VCaP (cell line): ENCODE results near the gene PRSS12.

Source experiments
- H3K27ac ChIP-seq: fragments of 450-650 bp; 2 replicates; pipeline ENCODE4 v1.5.1; 2017
- TF ChIP-seq, protein P1 (sequence below): fragments of 450-650 bp; conservative IDR thresholded peaks from 2 replicates; pipeline ENCODE4 v1.5.1; 2017; ENCODE audit warnings: mild to moderate bottlenecking, moderate library complexity

Gene PRSS12

DNA sequence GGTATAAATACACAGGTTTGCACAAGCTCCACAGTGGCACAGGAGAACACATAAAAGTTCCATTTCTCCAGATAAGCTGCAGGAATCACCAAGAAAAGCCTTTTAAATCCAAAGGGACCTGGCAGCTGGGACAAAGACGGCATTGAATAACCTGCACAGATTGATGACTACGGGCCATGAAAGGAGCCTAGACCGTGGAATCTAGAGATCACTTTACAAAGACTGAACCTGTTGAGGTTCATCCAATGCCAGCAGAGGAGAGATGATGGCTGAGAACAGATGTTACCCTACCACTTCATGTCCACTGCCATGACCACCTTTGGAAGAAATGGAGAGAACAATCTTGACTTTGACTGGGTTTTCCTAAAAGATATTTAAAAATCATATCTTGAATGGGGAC is 88.7 kb downstream of the PRSS12 start:
- H3K27ac ChIP-seq, result no peak overlapping the region
- TF ChIP-seq, protein P1, sequence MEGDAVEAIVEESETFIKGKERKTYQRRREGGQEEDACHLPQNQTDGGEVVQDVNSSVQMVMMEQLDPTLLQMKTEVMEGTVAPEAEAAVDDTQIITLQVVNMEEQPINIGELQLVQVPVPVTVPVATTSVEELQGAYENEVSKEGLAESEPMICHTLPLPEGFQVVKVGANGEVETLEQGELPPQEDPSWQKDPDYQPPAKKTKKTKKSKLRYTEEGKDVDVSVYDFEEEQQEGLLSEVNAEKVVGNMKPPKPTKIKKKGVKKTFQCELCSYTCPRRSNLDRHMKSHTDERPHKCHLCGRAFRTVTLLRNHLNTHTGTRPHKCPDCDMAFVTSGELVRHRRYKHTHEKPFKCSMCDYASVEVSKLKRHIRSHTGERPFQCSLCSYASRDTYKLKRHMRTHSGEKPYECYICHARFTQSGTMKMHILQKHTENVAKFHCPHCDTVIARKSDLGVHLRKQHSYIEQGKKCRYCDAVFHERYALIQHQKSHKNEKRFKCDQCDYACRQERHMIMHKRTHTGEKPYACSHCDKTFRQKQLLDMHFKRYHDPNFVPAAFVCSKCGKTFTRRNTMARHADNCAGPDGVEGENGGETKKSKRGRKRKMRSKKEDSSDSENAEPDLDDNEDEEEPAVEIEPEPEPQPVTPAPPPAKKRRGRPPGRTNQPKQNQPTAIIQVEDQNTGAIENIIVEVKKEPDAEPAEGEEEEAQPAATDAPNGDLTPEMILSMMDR, result no peak

GRCh38 chr4:118260309-118260708 is 92.5 kb downstream of the PRSS12 start:
- H3K27ac ChIP-seq, result no peak overlapping the region
- TF ChIP-seq, protein P1, result no peak

DNA sequence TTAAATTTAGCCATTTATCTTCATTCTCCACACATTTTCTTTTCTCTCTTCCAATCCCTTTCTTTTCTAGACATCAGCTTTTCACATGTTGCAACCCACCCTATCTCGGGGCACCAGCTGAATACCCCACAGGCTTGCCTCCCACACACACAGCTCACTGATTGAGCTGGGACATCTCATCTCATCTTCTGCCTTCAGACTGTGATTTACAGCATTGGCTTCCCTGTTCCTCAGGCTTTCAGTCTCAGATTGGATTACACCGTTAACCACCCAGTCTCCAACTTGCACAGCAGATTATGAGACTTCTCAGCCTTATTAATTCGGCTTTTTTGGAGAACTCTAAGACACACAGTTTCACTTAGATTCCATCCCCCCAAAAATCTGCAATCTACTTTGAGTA is 93.7 kb downstream of the PRSS12 start:
- no peak overlapping the region for H3K27ac ChIP-seq
- TF ChIP-seq, protein P1, result no peak

GRCh38 chr4:118254368-118254767 is 98.4 kb downstream of the PRSS12 start:
- no peak overlapping the region for H3K27ac ChIP-seq
- TF ChIP-seq, protein P1, result no peak

DNA sequence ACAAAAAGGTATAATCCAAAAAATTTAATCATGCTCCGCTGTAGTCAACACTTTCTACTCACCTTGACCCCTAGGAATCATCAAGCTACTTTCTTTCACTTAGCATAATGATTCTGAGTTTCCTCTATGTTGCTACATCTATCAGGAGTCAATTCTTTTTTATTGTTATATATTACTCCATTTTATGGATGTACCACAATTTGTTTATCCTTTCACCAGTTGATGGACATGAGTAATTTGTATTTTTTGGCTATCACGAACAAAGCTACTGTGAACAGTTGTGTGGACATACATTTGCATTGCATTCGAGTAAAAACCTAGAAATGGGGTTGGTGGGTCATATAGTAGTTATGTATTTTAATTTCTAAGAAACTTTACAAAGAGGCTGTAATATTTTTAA is 102.9 kb downstream of the PRSS12 start:
- TF ChIP-seq, protein P1, result no peak
- H3K27ac ChIP-seq, result no peak overlapping the region

GRCh38 chr4:118237531-118237930 is 115.3 kb downstream of the PRSS12 start:
- TF ChIP-seq, protein P1, result no peak
- H3K27ac ChIP-seq, result no peak overlapping the region

DNA sequence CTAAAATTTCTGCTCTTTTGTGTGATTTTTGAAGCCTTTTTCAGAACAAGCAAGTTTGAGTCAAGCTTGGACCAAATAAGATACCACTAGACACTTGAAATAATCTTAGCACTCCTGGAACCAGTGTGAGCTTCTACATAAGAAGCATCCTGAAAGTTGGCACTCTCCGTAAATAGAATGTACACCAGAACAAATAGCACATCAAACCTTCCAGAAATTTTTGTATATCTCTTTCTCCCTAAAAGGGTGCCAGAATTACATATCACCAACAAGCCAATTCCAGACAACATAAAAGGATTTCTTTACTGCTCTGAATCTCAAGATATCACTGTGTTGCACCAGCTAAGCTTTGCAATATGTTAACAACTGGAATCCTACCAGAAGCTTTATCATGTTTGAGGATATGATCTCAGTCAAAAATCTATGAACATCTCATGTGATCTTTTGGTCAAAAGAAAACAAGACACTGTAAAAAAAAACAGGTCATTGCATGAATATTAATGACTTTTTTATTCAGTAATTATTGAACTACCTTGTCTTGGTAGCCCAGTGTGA is 117.2 kb downstream of the PRSS12 start:
- TF ChIP-seq, protein P1, result no peak
- H3K27ac ChIP-seq, result no peak overlapping the region
